OCI-LY7 (cell line): ENCODE data around the gene MTX2.

ENCODE experiments used
- CTCF ChIP-seq: fragments of 200-600 bp; sonication (generic); conservative IDR thresholded peaks from 2 replicates; pipeline ENCODE4 v1.5.1; 2014; ENCODE audit warnings: mild to moderate bottlenecking, antibody characterized with exemption, low read length, moderate library complexity, mixed read lengths
- EZH2phosphoT487 ChIP-seq: fragments of 200-600 bp; sonication (generic); IDR thresholded peaks from 2 replicates; pipeline ENCODE4 v1.6.1; 2018; ENCODE audit warnings: low read depth, borderline replicate concordance, mild to moderate bottlenecking, mixed run types, antibody characterized with exemption, low read length, moderate library complexity, mixed read lengths

GRCh38 chr2:176339208-176339607, 70.0 kb downstream of the MTX2 start:
- no peak for TF ChIP-seq CTCF
- TF ChIP-seq EZH2phosphoT487 = no peak
